Urinary bladder (tissue), 4 donors: ENCODE measurements around the gene ACOT11. TPM values are rescaled to one million over a fixed set of nuclear protein-coding genes. Genes with fewer than 3 reads are reported as not detected.

Experiments
- DNase-seq: peaks from one replicate; pipeline ENCODE4 v3.0.0-alpha.2; 2015; ENCODE audit errors: extremely low spot score
- H3K27ac ChIP-seq: one replicate; pipeline ENCODE4 v1.5.1; 2013; ENCODE audit warnings: low read depth, mild to moderate bottlenecking, moderate library complexity
- H3K36me3 ChIP-seq: one replicate; pipeline ENCODE4 v1.6.1; 2013; ENCODE audit warnings: mild to moderate bottlenecking, moderate library complexity; ENCODE audit not compliant: insufficient read depth
- H3K4me1 ChIP-seq: one replicate; pipeline ENCODE4 v1.6.1; 2013; ENCODE audit warnings: mild to moderate bottlenecking, moderate library complexity; ENCODE audit not compliant: insufficient read depth
- H3K4me3 ChIP-seq: one replicate; pipeline ENCODE4 v1.5.1; 2013; ENCODE audit warnings: low read depth, low read length
- WGBS: extraction: QIAGEN DNeasy Blood & Tissue Kit; methylation state at CpG from one replicate; pipeline ENCODE4 v1.1.7; 2013; 5-methylcytosine and 5-hydroxymethylcytosine counted together
- polyA plus RNA-seq: library from polyadenylated mRNA; stranded (reverse); fragments of 200-250 nt; gene quantifications from one replicate; pipeline ENCODE4 v1.2.3, GENCODE V29; 2013
- total RNA-seq: library from RNA; depleted of rRNA; stranded (reverse); fragments of >200 nt; gene quantifications from one replicate; pipeline ENCODE4 v1.2.3, GENCODE V29; 2014
- donor health status: healthy with polysubstance abuse.
- donor health status: healthy.

ACOT11 gene
- total and polyA plus RNA-seq, 2 donors = 5.9 to 18.8 TPM

DNA sequence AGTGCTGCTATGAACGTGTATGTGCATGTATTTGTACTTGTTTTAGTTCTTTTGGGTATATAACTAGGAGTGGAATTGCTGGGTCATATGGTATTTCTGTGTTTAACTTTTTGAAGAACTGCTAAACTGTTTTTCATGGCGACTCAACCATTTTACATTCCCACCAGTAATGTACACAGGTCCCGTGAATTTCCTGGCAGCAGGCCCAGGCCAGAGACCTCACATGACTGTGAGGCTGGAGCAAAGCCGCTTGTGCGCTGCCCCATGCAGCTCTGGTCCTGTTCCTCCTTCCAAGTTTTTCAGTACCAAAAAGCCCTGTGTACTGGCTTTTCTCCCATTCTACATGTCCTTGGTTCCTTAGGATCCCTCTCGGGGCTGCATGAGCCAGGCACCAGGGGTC is 29.6 kb downstream of the ACOT11 start:
- WGBS = 34% methylated on average over 6 of the region's 6 CpGs
- Histone ChIP-seq H3K4me3 (no peak overlapping the region), H3K36me3 (no peaks in the 10 kb centered on the region), H3K27ac (no peak overlapping the region), H3K4me1 (no peaks in the 10 kb centered on the region)
- DNase-seq = no peak

DNA sequence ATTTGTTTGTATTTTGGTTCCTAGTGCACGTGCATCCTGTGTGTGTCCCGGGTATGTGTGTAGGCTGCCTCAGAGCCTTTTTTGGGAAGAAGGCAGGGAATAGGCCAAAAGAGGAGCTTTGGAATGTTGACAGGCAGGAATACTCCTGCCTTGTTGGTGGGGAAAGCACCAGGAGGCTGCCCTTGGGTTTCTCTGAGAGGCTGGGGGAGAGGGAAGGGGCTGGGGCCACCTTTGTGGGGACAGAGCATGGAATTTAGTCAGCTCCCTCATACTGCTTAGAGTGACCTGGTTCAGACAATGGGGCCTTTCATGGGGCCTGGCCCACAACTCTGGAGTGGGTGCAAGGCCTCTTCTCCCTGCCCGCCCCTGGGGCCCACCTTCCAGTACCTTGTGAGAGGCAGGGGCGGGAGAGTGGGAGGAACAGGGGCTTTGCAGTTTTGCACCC is 31.3 kb downstream of the ACOT11 start:
- Histone ChIP-seq H3K27ac (no peak overlapping the region), H3K4me3 (no peak overlapping the region), H3K36me3 (no peaks in the 10 kb centered on the region), H3K4me1 (no peaks in the 10 kb centered on the region)
- no peak for DNase-seq
- 49% methylated on average over 4 of the region's 4 CpGs for WGBS

DNA sequence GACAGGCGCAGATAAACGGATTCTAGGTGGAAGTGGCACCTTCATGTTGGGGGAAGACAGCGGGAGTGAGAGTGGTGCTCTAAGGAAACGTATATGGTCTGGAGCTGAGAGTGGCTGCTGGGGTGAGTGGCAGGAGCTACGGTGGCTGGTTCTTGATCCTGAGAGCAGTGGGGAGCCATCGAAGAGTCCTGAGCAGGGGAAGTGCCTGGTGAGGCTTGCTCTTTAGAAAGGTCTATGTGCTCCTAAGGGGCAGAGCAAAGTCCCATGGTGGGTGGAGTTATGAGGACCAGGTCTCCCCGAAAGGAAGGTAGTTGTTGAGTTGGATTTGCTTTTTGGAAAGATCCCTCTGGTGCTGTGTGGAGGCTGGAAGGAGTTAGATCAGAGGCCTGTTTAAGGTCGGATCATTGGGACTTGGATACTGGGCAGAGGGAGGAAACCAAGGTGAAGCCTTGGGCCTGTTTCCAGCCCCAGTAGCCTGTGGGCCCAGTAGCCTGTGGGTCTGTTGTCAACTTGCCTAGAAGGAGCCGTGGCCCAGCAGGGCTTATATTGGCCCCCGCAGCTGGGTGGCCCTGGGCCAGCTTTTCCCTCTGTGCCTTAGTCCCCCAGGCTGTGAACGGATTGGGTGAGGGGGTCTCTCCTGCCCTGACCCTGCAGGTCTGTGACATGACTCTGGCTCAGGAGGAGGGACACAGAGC is 33.0 kb downstream of the ACOT11 start:
- Histone ChIP-seq H3K27ac (peak overlapping the region; percentile 73), H3K4me3 (no peak overlapping the region), H3K4me1 (no peaks in the 10 kb centered on the region), H3K36me3 (no peaks in the 10 kb centered on the region)
- DNase-seq = no peak
- 81% methylated on average over 11 of the region's 11 CpGs for WGBS

DNA sequence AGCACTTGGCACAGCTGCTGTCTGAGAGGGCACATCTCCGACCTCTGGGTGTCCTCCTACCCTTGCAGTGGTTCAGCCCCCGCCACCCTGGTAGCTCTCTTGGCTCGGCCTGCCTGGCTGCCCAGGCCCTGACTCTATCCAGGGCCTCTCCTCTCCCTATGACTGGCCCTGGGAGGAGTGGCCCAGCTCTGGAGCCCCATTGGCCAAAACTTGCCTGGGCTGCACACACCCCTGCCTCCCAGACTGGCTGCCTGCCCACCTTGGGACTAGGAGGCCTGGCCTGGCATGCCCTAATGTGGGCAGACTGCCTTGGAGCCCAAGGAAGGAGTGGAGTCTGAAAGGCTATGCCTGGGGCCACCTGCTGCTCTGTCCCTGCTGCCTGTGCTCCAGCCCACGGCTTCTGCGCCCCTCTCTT is 33.6 kb downstream of the ACOT11 start:
- H3K4me1 ChIP-seq = no peaks in the 10 kb centered on the region
- no peak overlapping the region for H3K4me3 ChIP-seq
- WGBS = 48% methylated on average over 5 of the region's 5 CpGs
- no peak for DNase-seq
- peak overlapping the region; percentile 73 for H3K27ac ChIP-seq
- H3K36me3 ChIP-seq = no peaks in the 10 kb centered on the region

GRCh38 chr1:54582566-54583306 is 34.7 kb downstream of the ACOT11 start:
- WGBS = 84% methylated on average over 19 of the region's 19 CpGs
- Histone ChIP-seq H3K4me1 (no peaks in the 10 kb centered on the region), H3K27ac (no peak overlapping the region), H3K36me3 (no peaks in the 10 kb centered on the region), H3K4me3 (no peak overlapping the region)
- no peak for DNase-seq

DNA sequence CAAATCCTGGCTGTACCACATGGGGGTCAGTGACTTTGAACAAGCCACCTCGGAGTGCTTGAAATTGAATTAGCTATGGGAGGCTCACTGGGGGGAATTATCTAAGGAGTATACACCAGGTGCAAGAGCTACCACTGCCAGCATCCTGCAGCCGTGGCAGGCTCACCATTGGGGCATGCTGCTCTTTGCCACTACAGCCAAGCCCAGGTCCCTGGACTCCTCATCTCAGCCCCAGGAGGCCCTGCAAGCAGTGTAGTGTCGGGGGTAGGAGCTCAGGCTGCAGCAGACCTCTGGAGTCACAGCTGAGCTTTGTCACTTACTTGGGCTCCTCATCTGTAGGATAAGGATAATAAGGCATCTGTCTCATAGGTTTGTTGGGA is 35.3 kb downstream of the ACOT11 start:
- Histone ChIP-seq H3K36me3 (no peaks in the 10 kb centered on the region), H3K4me1 (no peaks in the 10 kb centered on the region), H3K27ac (no peak overlapping the region), H3K4me3 (no peak overlapping the region)
- 92% methylated on average over 3 of the region's 3 CpGs for WGBS
- DNase-seq = no peak

- WGBS = 88% methylated on average over 2 of the region's 2 CpGs
- Histone ChIP-seq H3K4me3 (no peak overlapping the region), H3K27ac (no peak overlapping the region), H3K36me3 (no peaks in the 10 kb centered on the region), H3K4me1 (no peaks in the 10 kb centered on the region)
- DNase-seq = no peak
These were observed 35.8 kb downstream of the ACOT11 start for GRCh38 chr1:54583871-54584270.

DNA sequence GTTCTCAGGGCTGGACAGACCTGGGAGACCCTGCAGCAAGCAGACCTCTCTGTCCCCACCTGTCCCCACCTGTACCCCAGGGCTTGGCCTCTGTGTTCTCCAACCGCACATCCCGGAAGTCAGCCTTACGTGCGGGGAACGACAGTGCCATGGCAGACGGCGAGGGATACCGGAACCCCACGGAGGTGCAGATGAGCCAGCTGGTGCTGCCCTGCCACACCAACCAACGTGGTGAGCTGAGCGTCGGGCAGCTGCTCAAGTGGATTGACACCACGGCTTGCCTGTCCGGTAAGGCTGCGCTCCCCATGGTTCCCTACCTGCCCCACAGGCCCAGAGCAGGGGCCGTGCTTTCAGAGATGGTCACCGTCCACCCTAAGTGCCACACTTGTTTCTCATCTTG is 36.5 kb downstream of the ACOT11 start:
- 93% methylated on average over 17 of the region's 17 CpGs for WGBS
- no peak for DNase-seq
- Histone ChIP-seq H3K27ac (no peak overlapping the region), H3K36me3 (no peaks in the 10 kb centered on the region), H3K4me3 (no peak overlapping the region), H3K4me1 (no peaks in the 10 kb centered on the region)

DNA sequence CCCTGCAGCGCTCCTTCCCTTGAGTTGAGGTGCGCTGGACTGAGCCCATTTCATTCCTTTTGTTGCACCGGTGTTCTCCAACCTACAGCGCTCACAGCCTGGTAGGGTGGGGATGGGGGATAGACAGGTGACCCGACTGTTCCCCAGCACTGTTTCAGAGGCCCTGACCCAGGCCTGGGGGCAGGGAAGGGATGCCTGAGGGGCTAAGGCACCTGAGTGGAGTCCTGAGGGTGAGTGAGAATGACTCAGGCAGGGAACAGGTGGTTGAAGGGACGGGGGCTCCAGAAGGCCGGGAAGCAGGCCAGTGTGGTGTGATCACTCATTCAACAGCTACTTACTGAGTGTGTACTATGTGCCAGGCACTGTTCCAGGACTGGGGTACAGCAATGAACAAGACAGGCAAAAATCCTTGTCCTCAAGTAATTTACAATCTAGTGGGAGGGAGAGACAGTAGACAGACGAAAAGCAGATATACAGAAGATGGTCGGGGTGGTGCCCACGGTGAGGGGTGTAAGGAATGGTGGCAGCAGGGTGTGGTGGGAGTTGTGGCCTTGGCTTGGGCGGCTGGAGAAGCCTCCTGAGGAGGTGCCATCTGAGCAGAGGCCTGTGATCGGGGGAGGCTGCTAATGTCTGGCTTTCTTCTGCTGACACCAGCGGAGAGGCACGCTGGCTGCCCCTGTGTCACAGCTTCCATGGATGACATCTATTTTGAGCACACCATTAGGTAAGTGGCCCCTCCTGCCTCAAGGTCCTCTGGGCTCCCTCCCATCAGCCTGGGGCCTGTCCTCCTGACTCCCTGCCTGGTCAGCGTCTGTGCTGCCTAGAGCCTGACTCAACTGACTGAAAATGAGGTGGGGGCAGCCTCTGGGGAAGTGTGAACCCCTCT is 37.4 kb downstream of the ACOT11 start:
- H3K27ac ChIP-seq = no peak overlapping the region
- no peaks in the 10 kb centered on the region for H3K36me3 ChIP-seq
- no peak overlapping the region for H3K4me3 ChIP-seq
- no peaks in the 10 kb centered on the region for H3K4me1 ChIP-seq
- 84% methylated on average over 15 of the region's 15 CpGs for WGBS
- DNase-seq = no peak

GRCh38 chr1:54588377-54588776 is 40.3 kb downstream of the ACOT11 start:
- no peaks in the 10 kb centered on the region for H3K36me3 ChIP-seq
- 71% methylated on average over 2 of the region's 2 CpGs for WGBS
- H3K4me3 ChIP-seq = no peak overlapping the region

GRCh38 chr1:54591127-54591756 is 43.2 kb downstream of the ACOT11 start:
- 93% methylated on average over 5 of the region's 5 CpGs for WGBS
- Histone ChIP-seq H3K4me1 (no peaks in the 10 kb centered on the region), H3K4me3 (no peak overlapping the region), H3K27ac (no peak overlapping the region), H3K36me3 (peaks cover 3% of the 10 kb centered on the region)
- no peak for DNase-seq

More at GRCh38 chr1:54588377-54588776, 40.3 kb downstream of the ACOT11 start:
- no peaks in the 10 kb centered on the region for H3K4me1 ChIP-seq
- no peak for DNase-seq
- H3K27ac ChIP-seq = no peak overlapping the region

DNA sequence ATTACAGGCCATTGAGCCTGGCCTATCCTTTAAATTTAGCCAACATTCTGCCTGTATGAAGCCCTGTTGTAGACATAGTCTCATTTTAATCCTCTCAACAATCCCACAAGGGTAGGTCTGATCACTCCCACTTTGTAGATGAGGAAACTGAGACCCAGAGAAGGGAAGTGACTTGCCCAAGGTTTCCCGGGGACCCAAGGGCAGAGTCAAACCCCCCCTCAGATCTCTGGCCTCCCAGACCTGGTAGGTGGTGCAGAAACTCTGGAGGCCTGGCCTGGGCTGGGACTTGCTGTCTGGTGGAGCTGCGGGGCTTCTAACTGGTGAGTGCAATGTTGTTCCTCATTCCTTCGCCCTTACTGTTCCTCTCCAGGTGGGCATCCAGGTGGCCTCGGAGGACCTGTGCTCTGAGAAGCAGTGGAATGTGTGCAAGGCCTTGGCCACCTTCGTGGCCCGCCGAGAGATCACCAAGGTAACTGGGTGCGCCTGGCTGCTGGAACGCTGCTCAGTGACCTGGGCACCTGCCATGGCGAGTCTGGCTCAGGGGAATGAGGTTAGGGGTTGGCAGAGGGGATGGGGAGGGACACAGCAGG is 45.6 kb downstream of the ACOT11 start:
- Histone ChIP-seq H3K27ac (no peak overlapping the region), H3K4me3 (no peak overlapping the region), H3K36me3 (peaks cover 3% of the 10 kb centered on the region), H3K4me1 (no peaks in the 10 kb centered on the region)
- DNase-seq = no peak
- 91% methylated on average over 10 of the region's 10 CpGs for WGBS

- 93% methylated on average over 16 of the region's 16 CpGs for WGBS
- H3K27ac ChIP-seq = no peak overlapping the region
- H3K4me3 ChIP-seq = no peak overlapping the region
- no peak for DNase-seq
- H3K4me1 ChIP-seq = no peaks in the 10 kb centered on the region
- peaks cover 3% of the 10 kb centered on the region for H3K36me3 ChIP-seq
These were observed 46.4 kb downstream of the ACOT11 start for GRCh38 chr1:54594463-54594862.
